HCT116 (cell line): Measurements from ENCODE around the gene NDC80. TPM values are rescaled to one million over a fixed set of nuclear protein-coding genes. Genes with fewer than 3 reads are reported as not detected.
A peak's percentile ranks its signal among the peaks of the same experiment; 100 is the strongest.

Experiments used
- ATAC-seq: fragments of 200-7000 bp; cut with Tn5 transposase; 2 replicates; pipeline ENCODE4 v1.9.1; 2020; ENCODE audit warnings: mild to moderate bottlenecking, moderate library complexity
- BruUV-seq: library from RNA; stranded (reverse); fragments of 400-500 nt; replicated peaks from 2 replicates; lab custom pipeline; 2021; lab: Mats Ljungman, UMichigan
- CTCF ChIA-PET: fragments of 300-600 bp; sonication (Branson Sonifier 250); formaldehyde crosslinking; loops from one replicate; lab custom pipeline; 2021; ENCODE audit warnings: antibody characterized with exemption; lab: Charles Lee
- POLR2A ChIA-PET: fragments of 300-600, 350-600 bp; sonication (Branson Sonifier 250); formaldehyde crosslinking; loops from one replicate; lab custom pipeline; 2021; ENCODE audit warnings: antibody characterized with exemption; lab: Charles Lee
- RAD21 ChIA-PET, 2 experiments: fragments of 300-600 bp; sonication (Branson Sonifier 250); formaldehyde crosslinking; loops; one replicate each; lab custom pipeline; 2023; ENCODE audit warnings: low total read pairs in 2 of 2; ENCODE audit not compliant: uncharacterized antibody in 2 of 2, unreplicated experiment in 2 of 2, low non-redundant PET in 1 of 2; lab: Charles Lee
- DNase-seq: peaks from one replicate; pipeline ENCODE4 v3.0.0-alpha.2; 2010; ENCODE audit warnings: low read depth, low spot score
- H2AFZ ChIP-seq: fragments of 200-600 bp; shearing (Covaris generic), sonication (generic); 2 replicates; pipeline ENCODE4 v1.6.1; 2017; ENCODE audit warnings: low read depth, mixed run types, mixed read lengths, antibody characterized with exemption, low read length; ENCODE audit not compliant: poor library complexity, severe bottlenecking
- H3K27ac ChIP-seq: 2 replicates; pipeline ENCODE4 v1.5.1; 2012; ENCODE audit warnings: low read depth, low read length
- H3K27me3 ChIP-seq: fragments of 200-600 bp; sonication (generic); 2 replicates; pipeline ENCODE4 v1.6.1; 2016; ENCODE audit warnings: mixed run types, low read length, mixed read lengths; ENCODE audit not compliant: insufficient read depth
- H3K36me3 ChIP-seq, 2 experiments: fragments of 200-500 bp in 1 of 2; fragments of 200-600 bp in 1 of 2; sonication (Bioruptor generic) in 1 of 2; sonication (generic) in 1 of 2; 2 replicates each; pipeline versions ENCODE4 v1.5.1 to v1.6.1; 2014 to 2016; ENCODE audit warnings: low read length in 2 of 2, inconsistent platforms in 1 of 2, mixed read lengths in 1 of 2, mixed run types in 1 of 2; ENCODE audit not compliant: insufficient read depth in 2 of 2, control insufficient read depth in 1 of 2
- H3K4me1 ChIP-seq, 2 experiments: fragments of 200-600 bp in 1 of 2; sonication (generic) in 1 of 2; 2 replicates each; pipeline versions ENCODE4 v1.5.1 to v1.6.1; 2012 to 2017; ENCODE audit warnings: low read length in 2 of 2, inconsistent platforms in 1 of 2, mild to moderate bottlenecking in 1 of 2, mixed read lengths in 1 of 2, mixed run types in 1 of 2, moderate library complexity in 1 of 2; ENCODE audit not compliant: insufficient read depth in 2 of 2, control insufficient read depth in 1 of 2
- H3K4me2 ChIP-seq: fragments of 200-600 bp; sonication (generic); 2 replicates; pipeline ENCODE4 v1.6.1; 2017; ENCODE audit warnings: mixed run types, low read length, mixed read lengths
- H3K4me3 ChIP-seq, 2 experiments: fragments of 200-600 bp in 1 of 2; sonication (generic) in 1 of 2; replicated peaks in 1 of 2; 2 replicates each; pipeline ENCODE4 v1.5.1; 2011 to 2016; ENCODE audit warnings: low read length in 2 of 2, control low read depth in 1 of 2, low read depth in 1 of 2, mild to moderate bottlenecking in 1 of 2, mixed read lengths in 1 of 2, mixed run types in 1 of 2
- H3K79me2 ChIP-seq: fragments of 200-600 bp; sonication (generic); 2 replicates; pipeline ENCODE4 v1.6.1; 2017; ENCODE audit warnings: mild to moderate bottlenecking, mixed run types, low read length, moderate library complexity, mixed read lengths; ENCODE audit not compliant: insufficient read depth
- H3K9ac ChIP-seq: fragments of 200-600 bp; sonication (generic); 2 replicates; pipeline ENCODE4 v1.6.1; 2016; ENCODE audit warnings: low read length, mixed read lengths
- H3K9me2 ChIP-seq: fragments of 200-600 bp; sonication (generic), shearing (Covaris generic); 2 replicates; pipeline ENCODE4 v1.6.1; 2017; ENCODE audit warnings: mixed run types, mild to moderate bottlenecking, moderate library complexity; ENCODE audit not compliant: insufficient read depth
- H3K9me3 ChIP-seq, 2 experiments: fragments of 200-500 bp in 1 of 2; fragments of 200-600 bp in 1 of 2; sonication (Bioruptor generic) in 1 of 2; sonication (generic) in 1 of 2; 2 replicates each; pipeline ENCODE4 v1.6.1; 2014 to 2017; ENCODE audit warnings: low read length in 2 of 2, mixed read lengths in 2 of 2, inconsistent platforms in 1 of 2, low read depth in 1 of 2, mild to moderate bottlenecking in 1 of 2, mixed run types in 1 of 2, moderate library complexity in 1 of 2; ENCODE audit not compliant: control insufficient read depth in 1 of 2, insufficient read depth in 1 of 2
- H4K20me1 ChIP-seq: fragments of 200-600 bp; sonication (generic), shearing (Covaris generic); 2 replicates; pipeline ENCODE4 v1.6.1; 2017; ENCODE audit warnings: mixed run types, mild to moderate bottlenecking, moderate library complexity; ENCODE audit not compliant: insufficient read depth
- CEBPB ChIP-seq: IDR thresholded peaks from 2 replicates; pipeline ENCODE4 v1.6.1; 2012; ENCODE audit warnings: low read depth
- CTCF ChIP-seq, 3 experiments: fragments of 200-600 bp in 1 of 3; sonication (generic) in 1 of 3; IDR thresholded peaks in 2 of 3; conservative IDR thresholded peaks in 1 of 3; 2 replicates each; pipeline ENCODE4 v1.5.1; 2012 to 2017; ENCODE audit warnings: low read depth in 2 of 3, low read length in 2 of 3, antibody characterized with exemption in 1 of 3, borderline replicate concordance in 1 of 3, control low read depth in 1 of 3, mild to moderate bottlenecking in 1 of 3, mixed read lengths in 1 of 3, mixed run types in 1 of 3, moderate library complexity in 1 of 3; ENCODE audit not compliant: insufficient read depth in 1 of 3
- EGR1 ChIP-seq: IDR thresholded peaks from 2 replicates; pipeline ENCODE4 v1.6.1; 2012; ENCODE audit warnings: low read depth
- EZH2 ChIP-seq: fragments of 200-600 bp; sonication (generic); IDR thresholded peaks from 2 replicates; pipeline ENCODE4 v1.6.1; 2017; ENCODE audit warnings: antibody characterized with exemption, mixed run types
- EZH2phosphoT487 ChIP-seq: fragments of 200-600 bp; IDR thresholded peaks from 2 replicates; pipeline ENCODE4 v1.6.1; 2018; ENCODE audit warnings: antibody characterized with exemption, borderline replicate concordance
- FOSL1 ChIP-seq: IDR thresholded peaks from 2 replicates; pipeline ENCODE4 v1.6.1; 2012; ENCODE audit warnings: low read depth
- JUND ChIP-seq: IDR thresholded peaks from 2 replicates; pipeline ENCODE4 v1.6.1; 2012
- POLR2A ChIP-seq: IDR thresholded peaks from 2 replicates; pipeline ENCODE4 v1.7.0; 2011; ENCODE audit warnings: borderline replicate concordance; ENCODE audit not compliant: insufficient read depth, insufficient read length; ENCODE audit errors: extremely low read depth
- POLR2AphosphoS5 ChIP-seq: IDR thresholded peaks from 2 replicates; pipeline ENCODE4 v1.6.1; 2011; ENCODE audit warnings: mild to moderate bottlenecking, low read depth, low read length, moderate library complexity
- RAD21 ChIP-seq: IDR thresholded peaks from 2 replicates; pipeline ENCODE4 v1.6.1; 2012; ENCODE audit warnings: low read depth, mild to moderate bottlenecking
- SRF ChIP-seq: IDR thresholded peaks from 2 replicates; pipeline ENCODE4 v1.6.1; 2012; ENCODE audit warnings: low read depth
- TCF7L2 ChIP-seq: IDR thresholded peaks from 2 replicates; pipeline ENCODE4 v1.7.0; 2011; ENCODE audit warnings: borderline replicate concordance, inconsistent platforms; ENCODE audit not compliant: insufficient read depth, insufficient read length; ENCODE audit errors: extremely low read depth
- YY1 ChIP-seq: IDR thresholded peaks from 2 replicates; pipeline ENCODE4 v1.6.1; 2011; ENCODE audit warnings: low read length, low read depth, moderate library complexity, mild to moderate bottlenecking; ENCODE audit not compliant: insufficient replicate concordance; ENCODE audit errors: extremely low read depth
- ZBTB33 ChIP-seq: IDR thresholded peaks from 2 replicates; pipeline ENCODE4 v1.6.1; 2011; ENCODE audit warnings: mild to moderate bottlenecking, low read length, moderate library complexity; ENCODE audit not compliant: insufficient replicate concordance; ENCODE audit errors: extremely low read depth
- ZNF274 ChIP-seq: fragments of 200-500 bp; sonication (Bioruptor generic); IDR thresholded peaks from 2 replicates; pipeline ENCODE4 v1.6.1; 2014; ENCODE audit warnings: mild to moderate bottlenecking, low read depth, low read length, inconsistent platforms
- intact Hi-C: fragments of 100-400 bp; cut with micrococcal nuclease; formaldehyde crosslinking; loops from 2 replicates; pipeline ENCODE4 v1.10.0; 2022
- total RNA-seq: library from RNA; stranded (reverse); gene quantifications from one replicate; pipeline ENCODE4 v1.2.1, GENCODE V29; 2021; ENCODE audit not compliant: unreplicated experiment
- TF ChIP-seq, protein P1 (sequence below): IDR thresholded peaks from 2 replicates; pipeline ENCODE4 v1.6.1; 2012; ENCODE audit warnings: low read depth

Gene NDC80
- total RNA-seq, 1 experiment from 2014 or later = 46.0 TPM

- Histone ChIP-seq H3K36me3 (peaks cover 17 to 18% of the 10 kb centered on the region in 2 experiments), H3K4me2 (peak overlapping the region; percentile 86), H4K20me1 (no peaks in the 10 kb centered on the region), H3K9me2 (no peaks in the 10 kb centered on the region), H2AFZ (peak overlapping the region; percentile 41), H3K9ac (peak overlapping the region; percentile 85), H3K4me1 (peaks cover 8 to 16% of the 10 kb centered on the region in 2 experiments; a peak in 3 of 4 replicates), H3K79me2 (peaks cover 60% of the 10 kb centered on the region), H3K4me3 (peak overlapping the region; percentile 80 to 91), H3K27ac (peak overlapping the region; percentile 91), H3K27me3 (no peaks in the 10 kb centered on the region), H3K9me3 (no peaks in the 10 kb centered on the region)
- no TSS peak for BruUV-seq
- RAD21 ChIA-PET = no interaction called here
- CTCF ChIA-PET = no interaction called here
- no peak for ATAC-seq
- no peak for DNase-seq
- TF ChIP-seq EZH2 (no peak), FOSL1 (no peak), CTCF (IDR thresholded peaks at IDR 0.05 in 2 of 3, conservative IDR thresholded peaks at IDR 0.05 in 1 of 3; ENCODE audit: borderline replicate concordance in 1 of 3, insufficient read depth in 1 of 3, low read depth in 2 of 3, low read length in 2 of 3) (no peak), POLR2AphosphoS5 (no peak), ZBTB33 (no peak), POLR2A (no peak), CEBPB (no peak), EZH2phosphoT487 (no peak), SRF (no peak), ZNF274 (no peak), TCF7L2 (no peak), JUND (no peak), RAD21 (no peak), EGR1 (no peak), YY1 (no peak)
- TF ChIP-seq, protein P1, sequence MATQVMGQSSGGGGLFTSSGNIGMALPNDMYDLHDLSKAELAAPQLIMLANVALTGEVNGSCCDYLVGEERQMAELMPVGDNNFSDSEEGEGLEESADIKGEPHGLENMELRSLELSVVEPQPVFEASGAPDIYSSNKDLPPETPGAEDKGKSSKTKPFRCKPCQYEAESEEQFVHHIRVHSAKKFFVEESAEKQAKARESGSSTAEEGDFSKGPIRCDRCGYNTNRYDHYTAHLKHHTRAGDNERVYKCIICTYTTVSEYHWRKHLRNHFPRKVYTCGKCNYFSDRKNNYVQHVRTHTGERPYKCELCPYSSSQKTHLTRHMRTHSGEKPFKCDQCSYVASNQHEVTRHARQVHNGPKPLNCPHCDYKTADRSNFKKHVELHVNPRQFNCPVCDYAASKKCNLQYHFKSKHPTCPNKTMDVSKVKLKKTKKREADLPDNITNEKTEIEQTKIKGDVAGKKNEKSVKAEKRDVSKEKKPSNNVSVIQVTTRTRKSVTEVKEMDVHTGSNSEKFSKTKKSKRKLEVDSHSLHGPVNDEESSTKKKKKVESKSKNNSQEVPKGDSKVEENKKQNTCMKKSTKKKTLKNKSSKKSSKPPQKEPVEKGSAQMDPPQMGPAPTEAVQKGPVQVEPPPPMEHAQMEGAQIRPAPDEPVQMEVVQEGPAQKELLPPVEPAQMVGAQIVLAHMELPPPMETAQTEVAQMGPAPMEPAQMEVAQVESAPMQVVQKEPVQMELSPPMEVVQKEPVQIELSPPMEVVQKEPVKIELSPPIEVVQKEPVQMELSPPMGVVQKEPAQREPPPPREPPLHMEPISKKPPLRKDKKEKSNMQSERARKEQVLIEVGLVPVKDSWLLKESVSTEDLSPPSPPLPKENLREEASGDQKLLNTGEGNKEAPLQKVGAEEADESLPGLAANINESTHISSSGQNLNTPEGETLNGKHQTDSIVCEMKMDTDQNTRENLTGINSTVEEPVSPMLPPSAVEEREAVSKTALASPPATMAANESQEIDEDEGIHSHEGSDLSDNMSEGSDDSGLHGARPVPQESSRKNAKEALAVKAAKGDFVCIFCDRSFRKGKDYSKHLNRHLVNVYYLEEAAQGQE = no peak
- intact Hi-C loops = loop anchor here (5.0 kb wide), 1 partner anchor 85 kb away; the partner anchor contains the start of gene SMCHD1
- POLR2A ChIA-PET = no interaction called here
These were observed 813 bp downstream of the NDC80 start for GRCh38 chr18:2572171-2572569.
